Neural crest cell (in vitro differentiated cells): ENCODE data around the gene NPC1L1. TPM values are rescaled to one million over a fixed set of nuclear protein-coding genes. Genes with fewer than 3 reads are reported as not detected.

ENCODE experiments used
- DNase-seq: peaks from one replicate; pipeline ENCODE4 v3.0.0; 2021; ENCODE audit warnings: low read depth, mixed read lengths, low spot score
- H3K27ac Mint-ChIP-seq: one replicate; pipeline ENCODE4 v1.8.0; 2021; ENCODE audit warnings: mild to moderate bottlenecking, mixed read lengths; ENCODE audit not compliant: unreplicated experiment
- H3K27me3 Mint-ChIP-seq: 2 replicates; pipeline ENCODE4 v1.8.0; 2021; ENCODE audit warnings: low read depth, mild to moderate bottlenecking, mixed read lengths
- H3K36me3 Mint-ChIP-seq: 2 replicates; pipeline ENCODE4 v1.8.0; 2021; ENCODE audit warnings: low read depth, mild to moderate bottlenecking, mixed read lengths
- H3K4me1 Mint-ChIP-seq: 2 replicates; pipeline ENCODE4 v1.8.0; 2021; ENCODE audit warnings: mixed read lengths
- H3K4me3 Mint-ChIP-seq: one replicate; pipeline ENCODE4 v1.8.0; 2021; ENCODE audit warnings: mild to moderate bottlenecking, mixed read lengths
- H3K9me3 Mint-ChIP-seq: 2 replicates; pipeline ENCODE4 v1.8.0; 2021; ENCODE audit warnings: mixed read lengths
- CTCF ChIP-seq: fragments of 200-600 bp; sonication (generic); conservative IDR thresholded peaks from 2 replicates; pipeline ENCODE4 v1.5.0; 2021; ENCODE audit warnings: antibody characterized with exemption, mild to moderate bottlenecking
- total RNA-seq: library from RNA; stranded (reverse); gene quantifications from 2 replicates; pipeline ENCODE4 v1.2.1, GENCODE V29; 2021

NPC1L1 gene
- total RNA-seq, 1 donor from 2014 or later, result 0.12 TPM

DNA sequence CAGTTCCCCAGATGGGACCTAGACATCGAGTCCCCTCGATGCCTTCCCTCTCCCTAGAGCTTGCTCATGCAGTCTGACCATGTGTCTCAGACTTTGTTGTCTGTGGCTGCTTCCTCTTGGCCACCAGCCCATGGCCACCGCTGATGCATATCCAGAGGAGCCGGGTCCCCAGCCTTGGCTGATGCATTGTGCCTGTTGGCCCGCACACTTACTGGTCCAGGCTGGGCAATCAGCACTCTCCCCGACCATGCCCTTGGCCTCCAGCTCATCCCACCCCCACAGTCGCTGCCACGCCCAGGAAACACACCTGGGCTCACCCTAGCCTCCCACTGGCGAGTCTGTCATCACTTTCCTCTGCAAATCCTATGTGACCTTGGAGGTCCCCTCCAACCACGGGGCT, 10.1 kb downstream of the NPC1L1 start:
- Mint-ChIP-seq H3K36me3 (peaks cover 2% of the 10 kb centered on the region), H3K27ac (no peak overlapping the region), H3K4me1 (no peaks in the 10 kb centered on the region), H3K9me3 (peaks cover 2% of the 10 kb centered on the region), H3K27me3 (peaks cover 2% of the 10 kb centered on the region), H3K4me3 (no peak overlapping the region)
- no peak for DNase-seq
- TF ChIP-seq CTCF, result no peak

DNA sequence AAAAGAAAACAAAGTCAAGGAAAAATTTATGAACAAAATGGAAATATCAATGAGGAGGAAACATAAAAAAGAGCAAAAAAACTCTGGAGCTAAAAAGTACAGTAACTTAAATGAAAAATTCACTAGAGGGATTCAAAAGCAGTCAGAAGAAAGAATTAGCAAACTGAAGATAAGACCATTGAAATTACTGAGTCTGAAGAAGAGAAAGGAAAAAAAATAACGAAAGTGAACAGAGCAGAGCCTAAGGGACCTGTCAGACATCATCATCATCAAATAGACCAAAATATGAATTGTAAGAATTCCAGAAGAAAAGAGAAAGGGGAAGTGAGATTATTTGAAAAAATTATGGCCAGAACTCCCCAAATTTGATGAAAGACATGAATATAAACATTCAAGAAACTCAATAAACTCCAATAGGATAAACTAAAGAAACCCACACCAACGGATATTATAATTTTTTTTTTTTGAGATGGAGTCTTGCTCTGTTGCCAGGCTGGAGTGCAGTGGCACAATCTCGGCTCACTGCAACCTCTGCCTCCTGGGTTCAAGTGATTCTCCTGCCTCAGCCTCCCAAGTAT, 16.2 kb downstream of the NPC1L1 start:
- Mint-ChIP-seq H3K27me3 (peaks cover 8% of the 10 kb centered on the region), H3K27ac (no peak overlapping the region), H3K36me3 (peaks cover 5% of the 10 kb centered on the region), H3K4me3 (no peak overlapping the region), H3K4me1 (no peaks in the 10 kb centered on the region), H3K9me3 (peaks cover 7% of the 10 kb centered on the region)
- DNase-seq, result no peak
- TF ChIP-seq CTCF, result no peak

GRCh38 chr7:44522315-44522714, 18.8 kb downstream of the NPC1L1 start:
- H3K9me3 Mint-ChIP-seq, result peaks cover 5% of the 10 kb centered on the region
- TF ChIP-seq CTCF, result no peak
- peaks cover 6% of the 10 kb centered on the region for H3K27me3 Mint-ChIP-seq
- H3K4me3 Mint-ChIP-seq, result no peak overlapping the region
- DNase-seq, result no peak
- no peak overlapping the region for H3K27ac Mint-ChIP-seq
- H3K36me3 Mint-ChIP-seq, result peaks cover 3% of the 10 kb centered on the region
- H3K4me1 Mint-ChIP-seq, result no peaks in the 10 kb centered on the region

- TF ChIP-seq CTCF, result no peak
- H3K36me3 Mint-ChIP-seq, result peaks cover 3% of the 10 kb centered on the region
- H3K27ac Mint-ChIP-seq, result no peak overlapping the region
- DNase-seq, result no peak
- H3K4me1 Mint-ChIP-seq, result no peaks in the 10 kb centered on the region
- peaks cover 6% of the 10 kb centered on the region for H3K27me3 Mint-ChIP-seq
- H3K4me3 Mint-ChIP-seq, result no peak overlapping the region
- H3K9me3 Mint-ChIP-seq, result peaks cover 5% of the 10 kb centered on the region
Observed at GRCh38 chr7:44521347-44522095, 19.6 kb downstream of the NPC1L1 start.

DNA sequence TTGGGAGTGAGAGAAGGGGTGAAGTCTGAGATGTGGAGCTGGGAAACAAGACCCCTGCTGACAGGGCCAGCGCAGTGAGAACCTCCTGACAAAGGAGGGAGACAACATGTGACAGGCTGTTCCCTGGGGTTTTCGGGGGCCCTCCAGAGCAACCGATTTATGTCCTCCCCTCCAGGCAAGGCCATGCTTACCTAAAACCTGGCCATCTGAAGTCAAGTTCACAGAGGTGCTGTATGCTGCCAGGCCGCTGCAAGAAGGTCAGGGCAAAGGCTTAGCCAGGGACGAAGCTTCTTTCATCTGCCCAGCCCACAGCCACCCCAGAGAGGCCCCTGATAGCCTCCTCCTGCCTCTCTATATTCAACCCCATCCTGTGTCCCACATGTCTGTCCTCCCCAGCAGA, 20.6 kb downstream of the NPC1L1 start:
- Mint-ChIP-seq H3K4me1 (no peaks in the 10 kb centered on the region), H3K27ac (no peak overlapping the region), H3K9me3 (peaks cover 5% of the 10 kb centered on the region), H3K27me3 (peaks cover 6% of the 10 kb centered on the region), H3K36me3 (peaks cover 3% of the 10 kb centered on the region), H3K4me3 (no peak overlapping the region)
- DNase-seq, result no peak
- TF ChIP-seq CTCF, result no peak
